HEK293 (cell line): ENCODE data around the gene PTS.

ENCODE experiments used
- ZFP41 ChIP-seq: fragments of 450-650 bp; formaldehyde crosslinking; IDR thresholded peaks from 2 replicates; pipeline ENCODE4 v1.5.1; 2016; ENCODE audit warnings: missing biosample characterization, missing genetic modification characterization, borderline replicate concordance
- ZNF140 ChIP-seq: fragments of 450-650 bp; formaldehyde crosslinking; IDR thresholded peaks from 2 replicates; pipeline ENCODE4 v1.5.1; 2016; ENCODE audit warnings: missing biosample characterization, missing genetic modification characterization
- TF ChIP-seq, protein P1 (sequence below): fragments of 450-650 bp; formaldehyde crosslinking; IDR thresholded peaks from 2 replicates; pipeline ENCODE4 v1.5.1; 2016; ENCODE audit warnings: missing biosample characterization, missing genetic modification characterization
- TF ChIP-seq, protein P2 (sequence below): IDR thresholded peaks from 2 replicates; pipeline ENCODE4 v1.6.1; 2011; ENCODE audit warnings: mild to moderate bottlenecking, low read depth, low read length, borderline replicate concordance
- TF ChIP-seq, protein P3 (sequence below): sonication (generic); formaldehyde crosslinking; IDR thresholded peaks from 2 replicates; pipeline ENCODE4 v1.8.1; 2022; ENCODE audit warnings: mild to moderate bottlenecking, moderate library complexity, missing genetic modification reagents

DNA sequence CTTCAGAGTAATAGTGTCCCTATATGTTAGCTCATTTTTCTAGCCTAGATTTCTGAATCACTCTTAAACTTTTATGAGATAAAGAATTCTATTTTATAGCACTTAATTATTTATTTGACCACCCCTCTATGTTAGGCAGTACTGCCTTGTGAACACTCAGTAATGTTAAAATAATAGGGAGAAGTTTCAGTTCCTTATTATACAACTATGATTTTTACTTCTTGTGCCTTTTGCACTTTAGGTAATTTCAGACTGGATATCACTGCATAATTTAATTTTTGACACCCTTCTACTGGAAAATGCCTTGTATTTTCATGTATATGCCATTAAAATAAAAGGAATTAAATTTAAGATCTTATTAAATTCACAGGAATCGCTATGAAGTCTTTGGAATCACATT is 47.8 kb upstream of the PTS start:
- no peak for TF ChIP-seq ZNF140 (tag by site-specific recombination)
- TF ChIP-seq, protein P1, sequence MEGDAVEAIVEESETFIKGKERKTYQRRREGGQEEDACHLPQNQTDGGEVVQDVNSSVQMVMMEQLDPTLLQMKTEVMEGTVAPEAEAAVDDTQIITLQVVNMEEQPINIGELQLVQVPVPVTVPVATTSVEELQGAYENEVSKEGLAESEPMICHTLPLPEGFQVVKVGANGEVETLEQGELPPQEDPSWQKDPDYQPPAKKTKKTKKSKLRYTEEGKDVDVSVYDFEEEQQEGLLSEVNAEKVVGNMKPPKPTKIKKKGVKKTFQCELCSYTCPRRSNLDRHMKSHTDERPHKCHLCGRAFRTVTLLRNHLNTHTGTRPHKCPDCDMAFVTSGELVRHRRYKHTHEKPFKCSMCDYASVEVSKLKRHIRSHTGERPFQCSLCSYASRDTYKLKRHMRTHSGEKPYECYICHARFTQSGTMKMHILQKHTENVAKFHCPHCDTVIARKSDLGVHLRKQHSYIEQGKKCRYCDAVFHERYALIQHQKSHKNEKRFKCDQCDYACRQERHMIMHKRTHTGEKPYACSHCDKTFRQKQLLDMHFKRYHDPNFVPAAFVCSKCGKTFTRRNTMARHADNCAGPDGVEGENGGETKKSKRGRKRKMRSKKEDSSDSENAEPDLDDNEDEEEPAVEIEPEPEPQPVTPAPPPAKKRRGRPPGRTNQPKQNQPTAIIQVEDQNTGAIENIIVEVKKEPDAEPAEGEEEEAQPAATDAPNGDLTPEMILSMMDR (tag by site-specific recombination) = no peak
- TF ChIP-seq, protein P2, sequence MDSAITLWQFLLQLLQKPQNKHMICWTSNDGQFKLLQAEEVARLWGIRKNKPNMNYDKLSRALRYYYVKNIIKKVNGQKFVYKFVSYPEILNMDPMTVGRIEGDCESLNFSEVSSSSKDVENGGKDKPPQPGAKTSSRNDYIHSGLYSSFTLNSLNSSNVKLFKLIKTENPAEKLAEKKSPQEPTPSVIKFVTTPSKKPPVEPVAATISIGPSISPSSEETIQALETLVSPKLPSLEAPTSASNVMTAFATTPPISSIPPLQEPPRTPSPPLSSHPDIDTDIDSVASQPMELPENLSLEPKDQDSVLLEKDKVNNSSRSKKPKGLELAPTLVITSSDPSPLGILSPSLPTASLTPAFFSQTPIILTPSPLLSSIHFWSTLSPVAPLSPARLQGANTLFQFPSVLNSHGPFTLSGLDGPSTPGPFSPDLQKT = no peak
- TF ChIP-seq ZFP41 (tag by site-specific recombination) = no peak
- TF ChIP-seq, protein P3, sequence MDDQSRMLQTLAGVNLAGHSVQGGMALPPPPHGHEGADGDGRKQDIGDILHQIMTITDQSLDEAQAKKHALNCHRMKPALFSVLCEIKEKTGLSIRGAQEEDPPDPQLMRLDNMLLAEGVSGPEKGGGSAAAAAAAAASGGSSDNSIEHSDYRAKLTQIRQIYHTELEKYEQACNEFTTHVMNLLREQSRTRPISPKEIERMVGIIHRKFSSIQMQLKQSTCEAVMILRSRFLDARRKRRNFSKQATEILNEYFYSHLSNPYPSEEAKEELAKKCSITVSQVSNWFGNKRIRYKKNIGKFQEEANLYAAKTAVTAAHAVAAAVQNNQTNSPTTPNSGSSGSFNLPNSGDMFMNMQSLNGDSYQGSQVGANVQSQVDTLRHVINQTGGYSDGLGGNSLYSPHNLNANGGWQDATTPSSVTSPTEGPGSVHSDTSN (CRISPR knock-in tag) = no peak
